ENCODE measurements around the gene NRCAM.

The NRCAM gene

DNA sequence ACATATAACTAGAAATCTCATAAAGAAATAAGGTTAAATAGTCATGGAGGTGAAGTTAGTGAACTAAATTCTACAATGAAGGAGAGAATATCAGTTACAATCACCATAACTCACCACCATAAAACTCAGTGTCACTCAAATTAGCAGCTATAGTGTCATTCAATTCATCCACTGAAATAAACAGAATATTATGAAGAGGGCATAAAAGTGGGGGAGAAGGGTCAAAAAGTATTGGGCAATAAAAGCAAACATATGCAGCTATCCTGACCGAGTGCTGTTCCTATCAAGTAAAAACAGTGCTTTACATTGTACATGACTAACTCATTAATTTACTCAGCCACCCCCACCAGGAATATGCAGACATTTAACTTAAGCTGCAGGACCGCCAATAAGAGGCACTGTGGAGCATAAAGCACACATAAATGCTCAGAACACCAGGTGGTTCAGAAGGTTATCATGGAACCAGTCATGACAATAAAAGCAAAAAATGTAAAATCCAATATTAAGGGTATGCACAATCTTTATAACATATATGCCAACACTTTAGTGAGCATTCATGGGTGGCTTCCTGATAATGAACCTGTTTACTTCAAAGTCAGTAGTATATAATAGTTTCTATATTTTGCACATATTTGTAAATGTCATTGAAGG is 230.6 kb downstream of the NRCAM start:
- DNase-seq (ENCODE audit: low read depth) = no peak
- no peak overlapping the region for H3K4me3 ChIP-seq (ENCODE audit: low read depth, low read length)
- TF ChIP-seq, protein P1, sequence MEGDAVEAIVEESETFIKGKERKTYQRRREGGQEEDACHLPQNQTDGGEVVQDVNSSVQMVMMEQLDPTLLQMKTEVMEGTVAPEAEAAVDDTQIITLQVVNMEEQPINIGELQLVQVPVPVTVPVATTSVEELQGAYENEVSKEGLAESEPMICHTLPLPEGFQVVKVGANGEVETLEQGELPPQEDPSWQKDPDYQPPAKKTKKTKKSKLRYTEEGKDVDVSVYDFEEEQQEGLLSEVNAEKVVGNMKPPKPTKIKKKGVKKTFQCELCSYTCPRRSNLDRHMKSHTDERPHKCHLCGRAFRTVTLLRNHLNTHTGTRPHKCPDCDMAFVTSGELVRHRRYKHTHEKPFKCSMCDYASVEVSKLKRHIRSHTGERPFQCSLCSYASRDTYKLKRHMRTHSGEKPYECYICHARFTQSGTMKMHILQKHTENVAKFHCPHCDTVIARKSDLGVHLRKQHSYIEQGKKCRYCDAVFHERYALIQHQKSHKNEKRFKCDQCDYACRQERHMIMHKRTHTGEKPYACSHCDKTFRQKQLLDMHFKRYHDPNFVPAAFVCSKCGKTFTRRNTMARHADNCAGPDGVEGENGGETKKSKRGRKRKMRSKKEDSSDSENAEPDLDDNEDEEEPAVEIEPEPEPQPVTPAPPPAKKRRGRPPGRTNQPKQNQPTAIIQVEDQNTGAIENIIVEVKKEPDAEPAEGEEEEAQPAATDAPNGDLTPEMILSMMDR (conservative IDR thresholded peaks at IDR 0.05; ENCODE audit: low read depth, low read length) = no peak

DNA sequence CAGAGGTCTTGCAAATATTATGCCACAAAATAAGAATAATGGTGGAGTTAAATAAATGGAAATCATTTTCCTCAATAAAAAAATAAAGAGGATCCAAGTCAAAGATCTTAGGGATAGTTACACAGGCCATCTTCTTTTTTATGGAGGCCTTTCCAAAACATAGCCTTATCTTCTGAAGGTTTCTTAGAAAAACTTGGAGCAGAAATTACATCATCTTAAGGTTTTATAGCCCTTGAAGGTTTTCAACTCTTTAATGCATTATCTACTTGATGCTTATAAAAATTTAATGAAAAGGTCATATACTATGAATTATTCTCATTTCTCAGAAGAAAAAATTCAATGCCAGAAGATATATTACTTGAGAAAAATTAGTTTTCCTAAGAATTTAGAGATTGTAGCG is 231.8 kb downstream of the NRCAM start:
- no peak overlapping the region for H3K4me3 ChIP-seq (ENCODE audit: low read depth, low read length)
- DNase-seq (ENCODE audit: low read depth) = no peak
- TF ChIP-seq, protein P1 (conservative IDR thresholded peaks at IDR 0.05; ENCODE audit: low read depth, low read length) = no peak

DNA sequence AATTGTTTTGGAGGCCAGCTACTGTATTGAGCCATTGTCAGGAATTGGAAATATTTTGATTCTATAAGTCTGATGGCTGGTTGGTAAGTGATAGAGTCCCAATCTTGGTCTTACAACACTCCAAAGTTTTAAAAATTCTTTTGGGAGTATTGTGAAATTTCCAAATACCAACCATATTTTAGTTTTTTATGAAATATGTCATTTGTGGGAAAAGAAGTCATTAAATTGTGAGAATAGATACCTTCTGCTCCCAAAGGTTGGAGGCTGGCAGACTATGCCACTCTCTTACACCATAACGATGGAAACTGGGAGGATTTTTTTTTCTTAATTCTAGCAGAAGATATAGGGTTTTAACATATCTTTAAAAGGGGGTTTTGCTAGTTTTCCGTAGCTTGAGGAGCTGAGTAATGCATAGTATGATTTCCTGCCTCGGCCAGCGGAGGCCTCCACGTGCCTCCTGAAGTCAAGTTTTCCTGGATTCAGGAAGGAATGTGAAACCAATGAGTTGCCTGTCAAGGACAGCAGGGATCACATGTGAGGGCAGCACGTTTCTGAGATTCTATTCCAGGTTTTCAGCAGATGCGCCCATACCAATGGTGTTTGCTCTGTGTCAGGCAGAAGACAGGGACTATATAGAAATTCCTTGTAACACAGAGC is 233.9 kb downstream of the NRCAM start:
- DNase-seq (ENCODE audit: low read depth) = peak; percentile 60
- no peak overlapping the region for H3K4me3 ChIP-seq (ENCODE audit: low read depth, low read length)
- TF ChIP-seq, protein P1 (conservative IDR thresholded peaks at IDR 0.05; ENCODE audit: low read depth, low read length) = peak; percentile 12

DNA sequence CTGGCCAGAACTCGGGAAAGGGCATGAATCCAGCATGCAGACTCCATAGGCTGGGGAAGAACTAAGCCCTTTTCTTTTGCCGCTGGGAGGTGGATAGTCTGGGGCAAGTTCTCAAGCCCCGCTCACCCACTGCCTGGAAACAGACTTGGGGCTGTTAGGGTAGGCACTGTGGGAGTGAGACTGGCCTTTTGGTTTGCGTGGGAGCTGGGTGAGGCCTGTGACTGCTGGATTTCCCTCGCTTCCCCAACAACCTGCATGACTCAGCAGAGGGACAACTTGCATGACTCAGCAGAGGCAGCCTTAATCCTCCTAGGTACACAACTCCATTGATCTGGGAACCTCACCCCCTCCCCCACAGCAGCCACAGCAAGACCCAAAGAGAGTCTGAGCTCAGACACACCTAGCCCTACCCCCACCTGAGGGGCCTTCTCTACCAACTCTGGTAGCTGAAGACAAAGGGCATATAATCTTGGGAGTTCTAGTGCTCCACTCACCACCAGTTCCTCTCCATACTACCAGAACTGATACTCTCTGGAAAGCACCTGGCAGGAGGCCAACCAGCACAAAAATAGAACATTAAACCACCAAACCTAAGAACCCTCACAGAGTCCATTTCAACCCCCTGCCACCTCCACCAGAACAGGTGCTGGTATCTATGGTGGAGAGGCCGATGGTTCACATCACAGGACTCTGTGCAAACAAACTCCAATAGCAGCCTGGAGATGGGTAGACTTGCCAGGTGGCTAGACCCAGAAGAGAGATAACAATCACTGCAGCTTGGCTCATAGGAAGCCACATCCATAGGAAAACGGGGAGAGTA is 244.6 kb downstream of the NRCAM start:
- DNase-seq (ENCODE audit: low read depth) = peak; percentile 65
- no peak overlapping the region for H3K4me3 ChIP-seq (ENCODE audit: low read depth, low read length)
- TF ChIP-seq, protein P1 (conservative IDR thresholded peaks at IDR 0.05; ENCODE audit: low read depth, low read length) = no peak

DNA sequence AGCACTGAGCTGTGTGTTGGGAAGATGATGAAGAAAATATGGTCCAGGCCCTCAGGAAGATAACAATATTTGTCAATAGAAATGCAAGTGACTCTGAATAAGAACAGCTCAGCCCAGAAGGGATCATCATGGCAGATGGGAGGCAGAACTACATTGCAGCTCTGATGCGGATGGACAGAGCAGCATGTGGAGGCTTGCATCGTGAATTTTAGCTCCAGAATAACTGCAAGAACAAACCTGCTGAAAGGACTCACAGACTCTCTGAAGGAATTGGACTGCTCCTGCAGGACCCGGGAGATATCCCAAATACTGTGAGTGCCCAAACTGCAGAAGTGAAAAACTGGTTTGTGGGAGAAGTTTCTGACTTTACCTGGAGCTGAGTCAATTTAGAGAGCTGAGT is 245.4 kb downstream of the NRCAM start:
- no peak overlapping the region for H3K4me3 ChIP-seq (ENCODE audit: low read depth, low read length)
- no peak for DNase-seq (ENCODE audit: low read depth)
- TF ChIP-seq, protein P1 (conservative IDR thresholded peaks at IDR 0.05; ENCODE audit: low read depth, low read length) = no peak

DNA sequence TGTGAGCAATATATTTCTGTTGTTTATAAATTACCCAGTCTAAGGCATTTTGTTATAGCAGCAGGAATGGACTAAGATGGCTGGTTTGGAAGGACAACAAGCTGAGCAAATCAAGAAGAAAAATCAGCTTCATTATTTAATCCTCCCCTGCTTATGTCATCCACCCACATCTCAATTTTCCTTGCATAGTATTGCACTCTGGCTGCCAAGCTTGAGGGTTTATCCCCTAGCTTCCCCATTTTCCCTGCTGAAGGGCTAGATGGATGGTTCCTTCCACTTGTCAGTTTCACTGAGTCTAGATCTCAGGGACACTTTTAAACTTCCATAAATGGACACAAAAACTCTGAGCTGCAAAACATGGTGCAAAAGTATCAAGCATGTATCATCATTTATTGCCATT is 250.9 kb downstream of the NRCAM start:
- no peak for DNase-seq (ENCODE audit: low read depth)
- no peak overlapping the region for H3K4me3 ChIP-seq (ENCODE audit: low read depth, low read length)
- TF ChIP-seq, protein P1 (conservative IDR thresholded peaks at IDR 0.05; ENCODE audit: low read depth, low read length) = no peak
